Germinal center (tissue), 1 donor: ENCODE measurements around the gene XYLT2.

ENCODE experiments used
- DNase-seq: peaks from one replicate; pipeline ENCODE4 v3.0.0; 2012; ENCODE audit warnings: mixed read lengths, low spot score

XYLT2 gene

GRCh38 chr17:50364061-50364458 is 18.1 kb downstream of the XYLT2 start:
- DNase-seq, result no peak

GRCh38 chr17:50364715-50365114 is 18.8 kb downstream of the XYLT2 start:
- DNase-seq, result no peak

- DNase-seq, result no peak
These were observed 19.2 kb downstream of the XYLT2 start for GRCh38 chr17:50365165-50365564.

- DNase-seq, result no peak
These were observed 19.9 kb downstream of the XYLT2 start for GRCh38 chr17:50365649-50366393.

GRCh38 chr17:50367401-50367800 is 21.5 kb downstream of the XYLT2 start:
- no peak for DNase-seq

- no peak for DNase-seq
These were observed 24.1 kb downstream of the XYLT2 start for GRCh38 chr17:50370052-50370451.

GRCh38 chr17:50371526-50371925 is 25.6 kb downstream of the XYLT2 start:
- DNase-seq, result no peak

GRCh38 chr17:50372222-50372757 is 26.4 kb downstream of the XYLT2 start:
- DNase-seq, result no peak

GRCh38 chr17:50372758-50373556 is 27.0 kb downstream of the XYLT2 start, which contains the start of the genes EME1 and MRPL27:
Gene EME1 (plus strand): TSS chr17:50373229. CDS start chr17:50375209, 1,980 bp downstream.
Gene MRPL27 (minus strand): TSS chr17:50373184. CDS start chr17:50373170, 14 bp downstream.
- DNase-seq, result peak; percentile 89

- DNase-seq, result no peak
These were observed 27.8 kb downstream of the XYLT2 start for GRCh38 chr17:50373705-50374104.

GRCh38 chr17:50375858-50376538 is 30.1 kb downstream of the XYLT2 start:
- DNase-seq, result no peak

- DNase-seq, result no peak
These were observed 33.6 kb downstream of the XYLT2 start for GRCh38 chr17:50379351-50380132.

GRCh38 chr17:50380369-50381259 is 34.7 kb downstream of the XYLT2 start:
- DNase-seq, result no peak

GRCh38 chr17:50381260-50381815 is 35.4 kb downstream of the XYLT2 start:
- no peak for DNase-seq

- DNase-seq, result no peak
These were observed 36.0 kb downstream of the XYLT2 start for GRCh38 chr17:50381920-50382319.

- DNase-seq, result no peak
These were observed 37.0 kb downstream of the XYLT2 start for GRCh38 chr17:50382931-50383330.

GRCh38 chr17:50386510-50386909 is 40.6 kb downstream of the XYLT2 start:
- no peak for DNase-seq

GRCh38 chr17:50388728-50389127 is 42.8 kb downstream of the XYLT2 start:
- DNase-seq, result no peak

- DNase-seq, result no peak
These were observed 43.6 kb downstream of the XYLT2 start for GRCh38 chr17:50389534-50389933.

GRCh38 chr17:50392621-50393020 is 46.7 kb downstream of the XYLT2 start:
- no peak for DNase-seq
